Spleen (tissue), 7 donors: ENCODE results near the gene RAB2B.

Source experiments
- CTCF ChIP-seq, 11 experiments: fragments of 200-600 bp in 7 of 11; fragments of 450-650 bp in 4 of 11; sonication (generic) in 4 of 11; IDR thresholded peaks in 8 of 11; conservative IDR thresholded peaks in 3 of 11; 1 replicate in 7 of 11; 2 replicates in 4 of 11; pipeline versions ENCODE4 v1.4.0 to v1.8.0; 2016 to 2021; ENCODE audit warnings: antibody characterized with exemption in 11 of 11, inconsistent platforms in 4 of 11, mild to moderate bottlenecking in 1 of 11
- POLR2A ChIP-seq, 3 donors: fragments of 450-650 bp; IDR thresholded peaks; one replicate each; pipeline ENCODE4 v1.5.1; 2017; ENCODE audit warnings: antibody characterized with exemption in 3 of 3, mild to moderate bottlenecking in 1 of 3
- POLR2AphosphoS5 ChIP-seq, 3 donors: sonication (generic); formaldehyde crosslinking; IDR thresholded peaks; one replicate each; pipeline ENCODE4 v1.5.1; 2017; ENCODE audit warnings: antibody characterized with exemption in 3 of 3
- donor health status: DM: no; HTN: no; CAD: no; lungs with moderate emphysema.
- donor health status: DM: no; HTN: no; CAD: no.
- donor health status: DM: no; HTN: no; CAD: no.

- TF ChIP-seq CTCF (IDR thresholded peaks at IDR 0.05 in 8 of 11, conservative IDR thresholded peaks at IDR 0.05 in 3 of 11) (no peak), POLR2AphosphoS5 (IDR thresholded peaks at IDR 0.05) (no peak), POLR2A (IDR thresholded peaks at IDR 0.05) (no peak)
These were observed 26.6 kb upstream of the RAB2B start for GRCh38 chr14:21503376-21503775.
